Activated CD4-positive, alpha-beta memory T cell treated with anti-CD3 and anti-CD28 coated beads, Interleukin-2, amount 10 ng/mL, durations not matched to agents 7 days and 5 days (primary cell): Measurements from ENCODE around the gene NRN1L. TPM values are rescaled to one million over a fixed set of nuclear protein-coding genes. Genes with fewer than 3 reads are reported as not detected.
A peak's percentile ranks its signal among the peaks of the same experiment; 100 is the strongest.

ENCODE experiments used
- CTCF ChIA-PET: fragments of 350-600 bp; sonication (Branson Sonifier 250); formaldehyde crosslinking; loops from one replicate; lab custom pipeline; 2021; ENCODE audit warnings: antibody characterized with exemption, inconsistent platforms; lab: Charles Lee
- POLR2A ChIA-PET: fragments of 350-600 bp; sonication (Branson Sonifier 250); formaldehyde crosslinking; loops from one replicate; lab custom pipeline; 2021; ENCODE audit warnings: antibody characterized with exemption; lab: Charles Lee
- DNase-seq: peaks from one replicate; pipeline ENCODE4 v3.0.0-alpha.2; 2020
- H3K27ac Mint-ChIP-seq: one replicate; pipeline ENCODE4 v1.8.0; 2021; ENCODE audit warnings: mild to moderate bottlenecking, mixed read lengths
- H3K27me3 Mint-ChIP-seq: one replicate; pipeline ENCODE4 v1.8.0; 2021; ENCODE audit warnings: mixed read lengths
- H3K36me3 Mint-ChIP-seq: one replicate; pipeline ENCODE4 v1.8.0; 2021; ENCODE audit warnings: low read depth, mixed read lengths
- H3K4me1 Mint-ChIP-seq: one replicate; pipeline ENCODE4 v1.8.0; 2021; ENCODE audit warnings: mixed read lengths
- H3K4me3 Mint-ChIP-seq: one replicate; pipeline ENCODE4 v1.8.0; 2021; ENCODE audit warnings: mild to moderate bottlenecking, mixed read lengths
- H3K9me3 Mint-ChIP-seq: one replicate; pipeline ENCODE4 v1.8.0; 2021; ENCODE audit warnings: mixed read lengths
- total RNA-seq, 2 experiments: library from RNA; stranded (reverse); gene quantifications; one replicate each; pipeline ENCODE4 v1.2.3, GENCODE V29; 2021

The NRN1L gene
- total RNA-seq, 2 experiments from 2014 or later, result 0.76 to 1.3 TPM

GRCh38 chr16:67935101-67935401, 50.4 kb downstream of the NRN1L start:
- Mint-ChIP-seq H3K4me1 (peaks cover 39% of the 10 kb centered on the region), H3K9me3 (no peaks in the 10 kb centered on the region), H3K36me3 (peaks cover 61% of the 10 kb centered on the region), H3K27ac (peak overlapping the region; percentile 97), H3K4me3 (peak overlapping the region; percentile 100), H3K27me3 (no peaks in the 10 kb centered on the region)
- DNase-seq, result no peak
- POLR2A ChIA-PET, result interaction anchor here (0.6 to 5.2 kb wide), 42 partner anchors 10 to 691 kb away, joined by 3 to 42 read pairs (median 6); partner anchors contain the start of genes ACD, CTCF, DDX28 and DPEP2
- CTCF ChIA-PET, result interaction anchor here (1.1 to 4.3 kb wide), 13 partner anchors 46 to 388 kb away, joined by 3 to 22 read pairs (median 5); partner anchors contain the start of genes CTCF and NRN1L

DNA sequence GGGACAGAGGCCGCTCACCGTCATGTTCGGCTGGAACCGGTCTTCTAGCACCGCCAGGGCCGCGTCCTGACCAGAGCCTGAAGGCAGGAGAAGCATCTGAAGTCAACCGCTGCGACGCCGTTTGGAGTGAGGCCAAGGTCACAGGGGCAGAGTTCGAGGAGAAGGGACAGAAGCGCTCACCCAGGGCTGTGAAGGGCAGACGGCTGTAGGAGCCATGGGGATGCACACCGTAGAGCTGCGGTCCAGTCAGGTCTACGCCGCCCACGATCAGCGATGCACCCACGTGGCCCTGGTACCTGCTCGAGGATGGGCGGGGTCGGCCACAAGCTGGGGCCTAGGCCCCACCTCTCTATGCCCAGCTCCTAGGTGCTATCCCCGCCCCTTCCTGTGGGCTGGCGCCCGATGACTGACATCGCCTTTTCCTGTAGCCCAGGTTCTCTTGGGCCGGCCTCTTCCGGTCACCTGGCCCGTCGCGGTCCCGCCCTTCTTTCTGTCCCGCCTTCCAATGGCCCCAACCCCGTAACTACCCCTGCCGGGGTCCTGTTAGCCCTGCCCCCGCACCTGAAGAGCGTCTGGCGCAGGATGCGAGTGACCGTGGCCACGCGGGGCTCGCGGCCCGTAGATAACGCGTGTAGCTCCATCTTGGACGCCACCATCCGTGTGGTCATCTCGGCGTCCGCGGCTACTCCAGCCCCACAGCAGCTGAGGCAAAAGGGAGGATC, 50.9 kb downstream of the NRN1L start:
- ChIA-PET POLR2A (interaction anchor here (0.6 to 5.2 kb wide), 55 partner anchors 10 to 691 kb away, joined by 3 to 42 read pairs (median 5); partner anchors contain the start of genes ACD, CTCF, DDX28 and DPEP2), CTCF (interaction anchor here (0.6 to 4.3 kb wide), 18 partner anchors 45 to 415 kb away, joined by 3 to 22 read pairs (median 4); partner anchors contain the start of genes CTCF, DDX28, DUS2 and NFATC3)
- Mint-ChIP-seq H3K4me1 (peaks cover 44% of the 10 kb centered on the region), H3K9me3 (no peaks in the 10 kb centered on the region), H3K36me3 (peaks cover 62% of the 10 kb centered on the region), H3K4me3 (peak overlapping the region; percentile 100), H3K27ac (peak overlapping the region; percentile 97), H3K27me3 (no peaks in the 10 kb centered on the region)
- peak; percentile 97 for DNase-seq

Other genes with a start within 250 kb of the NRN1L start
- gene CARMIL2, start 239.7 kb upstream of the NRN1L start, total RNA-seq, result 100 to 1,000 TPM; 132 to 142 TPM
- gene ACD, start 224.6 kb upstream of the NRN1L start, total RNA-seq, result 10 to 100 TPM; 43.5 to 44.1 TPM
- gene PARD6A, start 223.9 kb upstream of the NRN1L start, total RNA-seq, result 10 to 100 TPM; 12.2 to 14.0 TPM
- gene ENKD1, start 218.1 kb upstream of the NRN1L start, total RNA-seq, result 1 to 10 TPM; 7.4 to 8.1 TPM
- gene C16orf86, start 218.1 kb upstream of the NRN1L start, total RNA-seq, result 1 to 10 TPM; 2.9 to 4.3 TPM
- 10 to 100 TPM; 13.0 to 14.9 TPM for gene GFOD2, start 165.6 kb upstream of the NRN1L start, total RNA-seq
- gene RANBP10, start 78.3 kb upstream of the NRN1L start, total RNA-seq, result 10 to 100 TPM; 23.2 to 24.3 TPM
- gene TSNAXIP1, start 78.0 kb upstream of the NRN1L start, total RNA-seq, result under 1 TPM; 0.20 to 0.25 TPM
- gene THAP11, start 42.6 kb upstream of the NRN1L start, total RNA-seq, result 10 to 100 TPM; 40.6 to 42.3 TPM
- 100 to 1,000 TPM in 1 of 2 experiments, 10 to 100 TPM in 1; 96.4 to 101 TPM for gene NUTF2, start 38.0 kb upstream of the NRN1L start, total RNA-seq
- gene CENPT, start 37.2 kb upstream of the NRN1L start, total RNA-seq, result 10 to 100 TPM; 50.2 to 53.5 TPM
- gene EDC4, start 11.8 kb upstream of the NRN1L start, total RNA-seq, result 10 to 100 TPM; 98.4 to 99.3 TPM
- 10 to 100 TPM; 19.0 TPM for gene PSKH1, start 8.4 kb downstream of the NRN1L start, total RNA-seq
- 1 to 10 TPM; 4.5 to 5.0 TPM for gene CTRL, start 47.0 kb downstream of the NRN1L start, total RNA-seq
- gene PSMB10, start 52.0 kb downstream of the NRN1L start, total RNA-seq, result 100 to 1,000 TPM; 236 to 241 TPM
- gene LCAT, start 59.2 kb downstream of the NRN1L start, total RNA-seq, result 10 to 100 TPM; 10.7 to 14.8 TPM
- gene SLC12A4, start 83.8 kb downstream of the NRN1L start, total RNA-seq, result 10 to 100 TPM; 37.9 to 40.0 TPM
- under 1 TPM in 1 of 2 experiments, not detected in 1; 0.20 TPM for gene DPEP3, start 95.6 kb downstream of the NRN1L start, total RNA-seq
- gene DPEP2, start 114.6 kb downstream of the NRN1L start, total RNA-seq, result 10 to 100 TPM; 17.5 to 18.1 TPM
- not detected for gene DPEP2NB, start 131.0 kb downstream of the NRN1L start, total RNA-seq
- gene DDX28, start 138.3 kb downstream of the NRN1L start, total RNA-seq, result 10 to 100 TPM; 11.6 to 12.3 TPM
- gene DUS2, start 138.4 kb downstream of the NRN1L start, total RNA-seq, result 10 to 100 TPM; 23.8 to 24.4 TPM
- gene NFATC3, start 200.5 kb downstream of the NRN1L start, total RNA-seq, result 100 to 1,000 TPM; 208 to 209 TPM